ENCODE measurements around the gene COG5. TPM values are rescaled to one million over a fixed set of nuclear protein-coding genes. Genes with fewer than 3 reads are reported as not detected.

The COG5 gene
- total RNA-seq, 4 donors from 2014 or later = 34.8 to 74.1 (median 41.2) TPM

- ATAC-seq (ENCODE audit: low FRiP score) (no peak), DNase-seq (ENCODE audit: low spot score) (no peak)
- no peak for TF ChIP-seq CTCF (IDR thresholded peaks at IDR 0.05)
Measured at GRCh38 chr7:107213945-107214344, 349.8 kb downstream of the COG5 start.

- no peak for TF ChIP-seq CTCF (IDR thresholded peaks at IDR 0.05)
- DNase-seq (ENCODE audit: low spot score) = no peak
- ATAC-seq (ENCODE audit: low FRiP score) = no peak
Measured at GRCh38 chr7:107213193-107213788, 350.4 kb downstream of the COG5 start.

DNA sequence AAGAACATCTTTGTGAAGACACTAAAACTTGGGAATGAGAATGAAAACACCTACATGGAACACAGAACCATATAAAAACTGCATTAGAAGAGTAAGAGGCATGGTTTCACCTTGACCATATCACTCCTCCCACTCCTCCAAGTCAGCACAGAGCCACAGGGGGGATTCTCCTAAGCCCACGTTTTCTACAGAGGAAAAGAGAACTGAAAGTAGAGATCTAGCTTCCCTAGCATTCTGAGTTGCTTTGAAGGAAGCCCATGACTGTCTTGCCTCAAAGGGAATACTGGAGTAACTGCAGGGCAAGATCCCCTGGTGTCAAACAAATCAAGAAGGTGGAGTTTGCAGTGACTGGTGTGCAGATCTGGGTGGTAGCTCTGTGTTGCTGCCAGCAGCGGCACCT, 351.0 kb downstream of the COG5 start:
- ATAC-seq (ENCODE audit: low FRiP score) (no peak), DNase-seq (ENCODE audit: low spot score) (no peak)
- TF ChIP-seq CTCF (IDR thresholded peaks at IDR 0.05) = no peak

GRCh38 chr7:107210400-107210799, 353.3 kb downstream of the COG5 start:
- no peak for TF ChIP-seq CTCF (IDR thresholded peaks at IDR 0.05)
- DNase-seq (ENCODE audit: low spot score) (no peak), ATAC-seq (ENCODE audit: low FRiP score) (no peak)

DNA sequence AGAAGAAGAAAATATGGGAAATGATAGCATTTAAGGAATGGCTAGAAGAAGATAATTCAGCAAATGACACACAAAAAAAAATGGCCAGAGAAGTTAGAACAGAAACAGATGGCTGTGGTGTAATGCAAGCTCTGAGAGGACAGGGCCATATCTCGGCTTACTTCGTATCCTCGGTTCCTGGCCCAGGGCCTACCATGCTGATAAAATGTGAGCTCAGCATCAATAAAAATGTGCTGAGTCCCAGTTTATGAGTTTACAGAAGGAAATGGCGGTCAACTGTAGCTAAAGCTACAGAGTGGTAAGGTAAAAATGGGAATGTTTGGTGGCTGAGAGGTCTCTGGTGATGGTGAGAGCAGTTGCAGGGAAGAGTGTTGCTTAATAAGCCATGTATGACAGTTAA, 354.2 kb downstream of the COG5 start:
- DNase-seq (ENCODE audit: low spot score) (no peak), ATAC-seq (ENCODE audit: low FRiP score) (no peak)
- TF ChIP-seq CTCF (IDR thresholded peaks at IDR 0.05) = no peak

DNA sequence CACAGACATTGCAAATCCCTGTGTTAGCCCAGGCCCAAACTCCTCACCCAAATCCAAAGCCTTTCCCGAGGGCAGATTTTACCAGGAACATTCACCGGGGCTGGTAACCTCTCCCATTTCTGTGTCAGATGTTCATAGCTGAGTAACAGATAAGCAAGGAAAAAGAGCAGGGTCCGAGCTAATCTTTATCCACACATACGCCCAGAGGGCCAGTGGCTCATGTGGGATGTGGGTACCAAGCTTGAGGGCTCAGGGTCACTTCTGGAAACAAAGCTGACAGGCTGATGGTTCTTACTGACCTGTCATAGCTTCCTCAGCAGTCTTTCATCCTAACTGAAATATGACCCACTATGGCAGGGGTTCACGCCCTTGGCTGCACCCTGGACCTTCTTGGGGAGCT, 355.2 kb downstream of the COG5 start:
- DNase-seq (ENCODE audit: low spot score) = no peak
- TF ChIP-seq CTCF (IDR thresholded peaks at IDR 0.05) = no peak
- ATAC-seq (ENCODE audit: low FRiP score) = no peak

DNA sequence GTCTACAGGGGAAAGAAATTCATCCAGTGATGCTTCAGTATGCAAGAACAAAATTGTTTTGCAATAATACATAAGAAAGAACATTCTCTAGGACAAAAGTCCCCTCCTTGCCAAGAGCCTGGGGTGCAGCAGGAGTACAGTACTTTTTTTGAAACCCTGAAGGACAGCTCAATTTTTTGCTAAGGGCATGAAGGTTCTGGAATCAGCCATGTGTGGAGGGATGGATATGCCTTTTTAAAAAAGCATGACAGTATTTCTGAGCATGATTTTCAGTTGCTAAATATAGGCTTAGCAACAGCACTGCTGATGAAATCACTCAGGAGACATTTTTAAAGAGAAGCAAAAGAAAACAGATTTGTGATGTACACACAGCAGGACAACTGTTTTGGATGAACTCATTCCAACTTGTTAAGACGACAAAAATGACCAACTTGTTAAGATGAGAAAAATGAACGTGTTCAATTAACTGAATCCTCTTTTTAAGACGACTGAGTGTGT, 355.6 kb downstream of the COG5 start:
- no peak for TF ChIP-seq CTCF (IDR thresholded peaks at IDR 0.05)
- DNase-seq (ENCODE audit: low spot score) (no peak), ATAC-seq (ENCODE audit: low FRiP score) (peak; percentile 21)
